ENCODE measurements around the gene SAMD4B. TPM values are rescaled to one million over a fixed set of nuclear protein-coding genes. Genes with fewer than 3 reads are reported as not detected.

SAMD4B gene
- total and polyA plus RNA-seq, 2 experiments from 2014 or later, result 54.8 to 61.0 TPM

GRCh38 chr19:39408392-39409207, 66.4 kb downstream of the SAMD4B start:
- H3K27ac ChIP-seq, result peak overlapping the region; percentile 100
- peak overlapping the region; percentile 77 for H3K4me3 ChIP-seq
- peaks cover 46% of the 10 kb centered on the region for H3K79me2 ChIP-seq
- no peaks in the 10 kb centered on the region for H3K36me3 ChIP-seq (replicated peaks; ENCODE audit: insufficient read depth, low read depth)
- TF ChIP-seq EZH2 (IDR thresholded peaks at IDR 0.05; ENCODE audit: borderline replicate concordance) (no peak), CTCF (IDR thresholded peaks at IDR 0.05; ENCODE audit: poor library complexity) (no peak), EZH2phosphoT487 (IDR thresholded peaks at IDR 0.05; ENCODE audit: low read depth, severe bottlenecking, unreplicated experiment) (no peak)
- peak; percentile 66 for DNase-seq (ENCODE audit: low spot score)
- peaks cover 26% of the 10 kb centered on the region for H3K4me1 ChIP-seq (ENCODE audit: insufficient read depth)
- no peak overlapping the region for H2AFZ ChIP-seq
- WGBS (ENCODE audit: low lambda C conversion rate, missing lambda C conversion rate), result 69% methylated on average over 20 of the region's 20 CpGs
- peak overlapping the region; percentile 85 for H3K4me2 ChIP-seq
- no peaks in the 10 kb centered on the region for H3K9me3 ChIP-seq (ENCODE audit: low read depth)
- no peaks in the 10 kb centered on the region for H3K27me3 ChIP-seq
- H3K9me2 ChIP-seq (replicated peaks; ENCODE audit: insufficient read depth), result no peaks in the 10 kb centered on the region
- H4K20me1 ChIP-seq (ENCODE audit: insufficient read depth, poor library complexity, severe bottlenecking), result peaks cover 17% of the 10 kb centered on the region

GRCh38 chr19:39409208-39410016, 67.2 kb downstream of the SAMD4B start:
- H2AFZ ChIP-seq, result no peak overlapping the region

More at GRCh38 chr19:39409208-39410016, 67.2 kb downstream of the SAMD4B start:
- peak; percentile 96 for DNase-seq (ENCODE audit: low spot score)
- H3K27ac ChIP-seq, result peak overlapping the region; percentile 100
- H3K4me2 ChIP-seq, result peak overlapping the region; percentile 85
- H3K27me3 ChIP-seq, result no peaks in the 10 kb centered on the region
- WGBS (ENCODE audit: low lambda C conversion rate, missing lambda C conversion rate), result 2% methylated on average over 43 of the region's 52 CpGs
- H3K79me2 ChIP-seq, result peaks cover 54% of the 10 kb centered on the region
- H3K36me3 ChIP-seq (replicated peaks; ENCODE audit: insufficient read depth, low read depth), result no peaks in the 10 kb centered on the region
- H3K4me3 ChIP-seq, result peak overlapping the region; percentile 77
- H3K9me2 ChIP-seq (replicated peaks; ENCODE audit: insufficient read depth), result no peaks in the 10 kb centered on the region
- H4K20me1 ChIP-seq (ENCODE audit: insufficient read depth, poor library complexity, severe bottlenecking), result peaks cover 17% of the 10 kb centered on the region
- peaks cover 21% of the 10 kb centered on the region for H3K4me1 ChIP-seq (ENCODE audit: insufficient read depth)
- TF ChIP-seq EZH2phosphoT487 (IDR thresholded peaks at IDR 0.05; ENCODE audit: low read depth, severe bottlenecking, unreplicated experiment), result peak; percentile 70
- TF ChIP-seq CTCF (IDR thresholded peaks at IDR 0.05; ENCODE audit: poor library complexity), result no peak
- no peaks in the 10 kb centered on the region for H3K9me3 ChIP-seq (ENCODE audit: low read depth)

Data from hepatocyte (in vitro differentiated cells).